ENCODE data around the gene PSTPIP1.

DNA sequence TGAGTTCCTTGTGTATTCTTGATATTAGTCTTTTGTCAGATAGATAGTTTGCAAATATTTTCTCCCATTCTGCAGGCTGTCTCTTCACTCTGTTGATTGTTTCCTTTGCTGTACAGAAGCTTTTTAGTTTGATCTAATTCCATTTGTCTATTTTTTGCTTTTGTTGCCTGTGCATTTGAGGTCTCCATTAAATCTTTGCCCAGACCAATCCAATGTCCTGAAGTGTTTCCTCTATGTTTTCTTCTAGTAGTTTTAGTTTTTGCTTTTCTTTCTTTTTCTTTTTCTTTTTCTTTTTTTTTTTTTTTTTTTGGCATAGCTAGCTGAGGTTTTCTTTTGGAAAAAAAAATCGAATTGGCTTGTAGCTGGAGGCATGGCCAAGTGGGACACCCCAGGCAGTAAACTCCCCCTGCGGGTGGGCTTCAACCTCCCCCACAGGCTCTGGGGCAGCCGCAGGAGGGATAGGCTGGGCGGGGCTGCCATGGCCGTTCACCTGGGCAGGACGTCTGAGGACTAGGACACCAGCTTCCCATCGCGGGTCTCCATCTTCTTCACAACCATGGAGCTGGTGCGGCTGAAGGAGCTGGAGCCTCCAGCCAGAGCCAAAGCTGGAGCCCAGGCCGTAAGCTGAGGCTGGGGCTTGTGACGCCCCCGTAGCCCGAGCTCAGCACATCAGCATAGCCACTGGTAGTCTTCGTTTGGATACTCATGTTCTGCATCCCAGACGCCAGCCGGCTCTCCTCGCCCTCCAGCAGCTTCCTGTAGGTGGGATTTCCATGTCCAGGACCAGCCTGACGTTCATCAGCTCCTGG lies 16.2 kb upstream of the PSTPIP1 start:
- TF ChIP-seq, protein P1, sequence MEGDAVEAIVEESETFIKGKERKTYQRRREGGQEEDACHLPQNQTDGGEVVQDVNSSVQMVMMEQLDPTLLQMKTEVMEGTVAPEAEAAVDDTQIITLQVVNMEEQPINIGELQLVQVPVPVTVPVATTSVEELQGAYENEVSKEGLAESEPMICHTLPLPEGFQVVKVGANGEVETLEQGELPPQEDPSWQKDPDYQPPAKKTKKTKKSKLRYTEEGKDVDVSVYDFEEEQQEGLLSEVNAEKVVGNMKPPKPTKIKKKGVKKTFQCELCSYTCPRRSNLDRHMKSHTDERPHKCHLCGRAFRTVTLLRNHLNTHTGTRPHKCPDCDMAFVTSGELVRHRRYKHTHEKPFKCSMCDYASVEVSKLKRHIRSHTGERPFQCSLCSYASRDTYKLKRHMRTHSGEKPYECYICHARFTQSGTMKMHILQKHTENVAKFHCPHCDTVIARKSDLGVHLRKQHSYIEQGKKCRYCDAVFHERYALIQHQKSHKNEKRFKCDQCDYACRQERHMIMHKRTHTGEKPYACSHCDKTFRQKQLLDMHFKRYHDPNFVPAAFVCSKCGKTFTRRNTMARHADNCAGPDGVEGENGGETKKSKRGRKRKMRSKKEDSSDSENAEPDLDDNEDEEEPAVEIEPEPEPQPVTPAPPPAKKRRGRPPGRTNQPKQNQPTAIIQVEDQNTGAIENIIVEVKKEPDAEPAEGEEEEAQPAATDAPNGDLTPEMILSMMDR (IDR thresholded peaks at IDR 0.05): no peak
- no peak for TF ChIP-seq ZFX (IDR thresholded peaks at IDR 0.05; ENCODE audit: borderline replicate concordance)
